UCSD-AML1 (cell line): ENCODE results near the gene PAPOLB.

Experiments used
- DNase-seq: peaks from one replicate; lab custom pipeline; 2025; ENCODE audit not compliant: unreplicated experiment; lab: John Stamatoyannopoulos, UW

The PAPOLB gene

GRCh38 chr7:4842319-4843064, 19.3 kb downstream of the PAPOLB start:
- DNase-seq = no peak

GRCh38 chr7:4841836-4842235, 20.0 kb downstream of the PAPOLB start:
- no peak for DNase-seq

DNA sequence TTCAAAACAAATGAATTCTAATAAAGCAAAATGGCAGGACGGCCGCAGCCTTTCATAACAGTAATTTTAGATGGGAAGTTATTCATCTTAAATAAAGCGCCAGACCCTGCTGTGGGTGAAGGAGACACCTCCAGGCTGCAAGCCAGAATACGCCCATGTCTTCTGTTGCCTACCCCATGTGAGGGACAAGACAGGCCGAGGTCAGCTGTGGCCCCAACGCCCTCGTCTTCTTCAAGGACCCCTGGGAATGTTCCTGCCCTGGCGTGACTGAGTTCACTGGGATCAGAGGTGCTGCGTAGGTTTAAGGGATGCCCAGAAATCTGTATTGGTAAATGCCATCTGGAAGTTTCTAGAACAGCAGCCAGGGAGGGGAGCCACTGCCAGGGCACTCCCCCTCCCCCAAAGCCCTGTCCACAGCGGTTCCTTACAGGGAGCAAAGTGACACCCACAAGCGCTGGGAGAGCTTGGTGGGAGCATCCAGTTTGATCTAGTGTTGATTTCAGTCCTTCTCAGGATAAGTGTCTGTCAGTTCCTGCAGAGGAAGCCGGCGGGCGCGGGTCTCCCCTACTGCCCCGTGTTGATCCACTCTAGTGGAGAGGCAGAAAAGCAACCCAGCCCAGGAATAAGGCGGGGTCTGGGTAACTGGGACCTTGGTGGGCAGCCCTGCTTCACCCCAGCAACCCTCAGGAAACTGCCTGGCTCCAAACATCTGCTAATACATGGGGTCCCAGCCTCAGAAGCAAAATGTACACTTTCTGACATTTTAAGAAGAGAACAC, 20.6 kb downstream of the PAPOLB start:
- no peak for DNase-seq

- DNase-seq = no peak
These were observed 21.7 kb downstream of the PAPOLB start for GRCh38 chr7:4840079-4840501.

- no peak for DNase-seq
These were observed 23.1 kb downstream of the PAPOLB start for GRCh38 chr7:4838626-4839334.

DNA sequence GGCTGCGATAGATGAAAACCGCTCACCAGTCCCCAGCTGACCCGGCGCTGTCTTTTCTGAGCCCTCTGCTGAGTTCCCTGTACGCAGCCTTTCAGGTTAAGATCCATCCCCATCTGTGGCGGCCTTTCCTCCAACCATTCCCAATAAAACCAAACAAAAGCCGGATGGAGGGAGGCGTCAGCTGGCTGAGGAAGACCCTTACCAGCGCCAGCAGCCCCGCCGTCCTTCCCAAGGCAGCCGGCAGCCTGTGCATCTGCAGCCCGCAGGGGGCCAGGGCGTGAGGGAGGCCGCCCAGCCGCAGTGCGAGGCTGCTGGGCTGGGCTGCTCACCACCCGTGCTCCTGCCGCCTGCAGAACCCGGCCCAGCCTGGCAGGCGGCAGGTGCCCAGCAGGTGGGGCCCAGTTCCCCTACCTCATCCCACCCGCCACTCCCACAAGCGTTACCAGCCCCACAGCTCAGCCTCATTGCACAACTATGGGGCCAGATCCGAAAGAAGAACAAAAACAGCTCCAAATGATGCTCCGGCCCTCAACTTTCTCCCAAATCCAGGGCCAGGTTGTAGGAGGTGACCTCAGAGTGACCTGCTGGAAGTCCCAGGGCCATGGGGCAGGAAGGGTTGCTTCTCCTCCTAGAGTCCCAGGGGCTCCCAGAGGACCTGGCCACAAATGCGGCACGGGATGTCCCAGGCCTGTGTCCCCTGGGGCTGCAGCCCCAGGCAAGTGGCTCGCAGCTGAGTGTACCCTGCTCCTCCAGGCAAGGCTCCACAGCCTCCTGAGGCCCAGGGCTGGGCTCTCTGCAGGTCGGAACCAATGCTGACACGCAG, 23.8 kb downstream of the PAPOLB start:
- DNase-seq = no peak

DNA sequence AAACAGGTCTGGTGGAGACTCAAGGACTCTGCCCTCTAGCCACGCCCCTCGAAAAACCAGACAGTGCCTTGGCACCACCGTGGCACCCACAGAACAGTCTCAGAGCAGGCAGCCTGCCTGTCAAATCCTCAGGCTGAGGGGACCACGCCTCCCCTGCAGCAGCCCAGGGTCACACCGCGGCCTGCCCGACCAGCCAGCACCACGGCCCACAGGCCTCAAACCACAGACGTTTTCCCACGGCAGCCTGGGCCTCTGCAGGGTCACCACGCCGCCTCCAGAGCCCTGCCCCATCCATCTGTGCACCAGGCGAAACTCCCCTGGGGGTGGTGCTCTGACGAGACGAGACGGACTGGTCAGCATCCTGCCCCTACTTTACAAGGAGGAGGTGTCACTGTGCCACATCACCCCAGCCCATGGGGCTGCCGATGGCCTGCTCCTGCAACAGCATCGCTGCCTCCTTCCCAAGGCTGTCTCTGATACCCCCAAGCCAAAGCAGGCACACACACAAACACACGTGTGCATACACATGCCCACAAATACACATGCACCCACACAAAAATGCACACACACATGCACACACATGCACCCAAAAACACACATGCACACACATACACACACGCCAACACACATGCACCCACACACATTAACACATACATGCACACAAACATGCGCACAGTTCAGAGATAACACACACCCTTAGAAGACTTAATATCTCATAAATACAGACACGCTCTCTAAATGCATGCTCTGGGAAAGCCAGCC, 24.6 kb downstream of the PAPOLB start:
- peak; percentile 11 for DNase-seq

- DNase-seq = no peak
These were observed 25.6 kb downstream of the PAPOLB start for GRCh38 chr7:4836206-4836661.

- DNase-seq = no peak
These were observed 26.2 kb downstream of the PAPOLB start for GRCh38 chr7:4835398-4836205.

DNA sequence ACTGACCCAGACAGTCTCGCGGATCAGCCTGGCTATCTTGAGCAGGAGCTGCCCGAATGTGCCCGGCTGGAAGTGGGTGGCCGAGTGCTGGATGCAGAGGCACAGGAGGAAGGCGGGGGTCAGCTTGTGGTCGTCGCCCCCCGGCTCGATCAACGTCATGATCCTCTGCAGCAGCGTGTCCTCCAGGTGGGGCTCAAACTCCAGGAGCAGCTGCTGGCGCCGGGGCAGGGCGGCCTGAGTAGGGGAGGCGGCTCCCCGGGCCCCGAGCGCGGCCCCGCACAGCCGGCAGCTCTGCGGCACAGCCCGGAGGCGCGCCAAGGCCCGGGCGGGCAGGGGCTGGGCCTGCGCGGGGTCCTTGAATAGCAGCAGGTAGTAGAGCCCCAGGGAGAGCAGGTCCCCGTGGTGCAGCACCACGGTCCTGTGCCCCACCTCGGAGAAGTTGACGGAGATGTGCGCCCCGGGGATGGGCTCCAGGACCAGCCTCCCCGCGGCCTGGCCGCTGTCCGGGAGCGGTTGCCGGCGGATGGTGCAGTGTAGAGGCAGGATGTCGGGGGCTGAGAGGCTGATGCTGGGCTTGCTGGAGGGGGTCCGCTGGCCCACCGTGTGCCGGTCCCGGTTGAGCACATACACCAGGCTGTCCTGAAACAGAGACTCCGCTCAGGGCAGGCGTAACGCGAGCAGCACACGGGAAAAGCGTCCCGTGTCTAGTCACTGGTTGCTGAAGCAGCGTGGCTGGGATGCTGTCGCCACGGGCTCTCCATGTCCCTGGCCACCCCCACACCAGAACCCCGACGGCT, 27.0 kb downstream of the PAPOLB start:
- no peak for DNase-seq

DNA sequence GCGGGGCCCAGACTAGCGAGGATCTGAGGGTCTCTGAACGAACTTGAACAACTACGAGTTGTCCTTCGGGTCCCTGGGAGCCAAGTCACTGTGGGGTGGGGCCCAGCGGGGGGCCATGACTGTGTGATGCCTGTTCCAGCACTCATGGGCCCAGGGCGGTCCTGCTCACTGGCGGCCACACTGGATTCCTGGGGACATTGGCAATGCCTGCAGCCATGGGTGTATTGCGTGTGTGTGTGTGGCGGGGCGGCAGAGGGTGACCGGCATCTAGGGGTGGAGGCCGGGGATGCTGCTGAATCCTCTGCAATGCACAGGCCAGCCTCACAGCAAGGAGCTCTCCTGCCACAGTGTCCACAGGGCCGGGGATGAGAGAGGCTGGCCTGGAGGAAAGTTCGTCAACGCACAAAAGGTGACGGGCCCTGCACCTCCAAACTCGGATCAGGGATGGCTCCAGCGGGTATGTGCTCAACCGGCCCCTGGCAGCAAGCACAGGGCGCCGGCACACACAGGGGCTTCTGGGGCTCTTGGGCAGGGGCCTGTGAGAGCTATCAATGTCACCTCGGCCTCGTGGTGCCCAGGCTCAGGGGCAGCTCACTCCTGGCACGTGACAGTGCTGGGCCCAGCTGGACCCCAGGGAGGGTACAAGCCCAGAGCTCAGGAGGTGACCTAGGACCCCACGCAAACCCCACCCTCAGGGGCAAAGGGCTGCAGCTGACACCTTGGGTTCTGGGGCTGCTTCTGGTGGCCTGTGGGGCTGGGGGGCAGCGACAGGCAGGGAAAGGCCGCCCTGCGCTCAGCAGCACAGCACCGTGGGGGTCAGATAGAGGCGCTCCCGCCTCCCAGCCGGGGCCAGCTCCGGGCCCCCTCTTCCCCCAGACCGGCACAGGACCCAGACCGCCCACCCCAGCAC, 27.9 kb downstream of the PAPOLB start:
- no peak for DNase-seq

DNA sequence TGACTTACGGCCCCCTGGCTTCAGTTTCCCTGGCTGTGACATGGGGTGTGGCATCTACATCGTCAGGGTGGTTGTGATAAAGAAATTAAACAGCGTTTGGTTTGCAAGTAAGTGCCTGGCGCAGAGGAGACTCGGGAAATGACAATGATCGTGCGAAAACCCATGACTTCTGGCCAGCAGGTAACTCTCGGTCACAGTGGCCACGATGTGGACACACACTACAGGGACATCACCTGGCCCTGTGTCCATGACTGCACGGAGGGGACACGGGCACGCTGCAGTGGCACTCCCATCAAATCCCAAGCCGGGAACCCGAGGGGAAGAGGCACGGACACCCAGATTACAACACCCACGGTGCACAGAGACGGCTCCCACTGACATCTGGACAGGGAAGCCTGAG, 28.7 kb downstream of the PAPOLB start:
- DNase-seq = no peak

DNA sequence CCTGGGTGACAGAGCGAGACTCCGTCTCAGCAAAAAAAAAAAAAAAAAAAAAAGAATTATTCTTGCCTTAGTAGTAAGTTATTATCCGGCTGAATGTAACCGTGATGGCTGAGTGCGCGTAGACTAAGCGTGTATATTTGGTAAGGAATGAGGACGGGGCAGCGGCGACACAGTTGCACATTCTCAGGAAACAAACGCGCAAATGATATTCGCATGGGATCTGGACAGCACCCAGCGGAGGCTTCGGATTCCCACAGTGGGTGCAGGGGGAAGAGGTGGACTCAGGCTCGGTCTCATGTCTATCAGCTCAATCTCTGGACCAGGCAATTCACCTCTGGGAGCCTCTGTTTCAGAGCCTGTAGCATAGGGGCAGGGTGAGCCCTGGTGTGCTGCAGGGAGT, 29.1 kb downstream of the PAPOLB start:
- no peak for DNase-seq

- no peak for DNase-seq
These were observed 29.9 kb downstream of the PAPOLB start for GRCh38 chr7:4831723-4832495.

GRCh38 chr7:4830176-4830575, 31.7 kb downstream of the PAPOLB start:
- peak; percentile 57 for DNase-seq

DNA sequence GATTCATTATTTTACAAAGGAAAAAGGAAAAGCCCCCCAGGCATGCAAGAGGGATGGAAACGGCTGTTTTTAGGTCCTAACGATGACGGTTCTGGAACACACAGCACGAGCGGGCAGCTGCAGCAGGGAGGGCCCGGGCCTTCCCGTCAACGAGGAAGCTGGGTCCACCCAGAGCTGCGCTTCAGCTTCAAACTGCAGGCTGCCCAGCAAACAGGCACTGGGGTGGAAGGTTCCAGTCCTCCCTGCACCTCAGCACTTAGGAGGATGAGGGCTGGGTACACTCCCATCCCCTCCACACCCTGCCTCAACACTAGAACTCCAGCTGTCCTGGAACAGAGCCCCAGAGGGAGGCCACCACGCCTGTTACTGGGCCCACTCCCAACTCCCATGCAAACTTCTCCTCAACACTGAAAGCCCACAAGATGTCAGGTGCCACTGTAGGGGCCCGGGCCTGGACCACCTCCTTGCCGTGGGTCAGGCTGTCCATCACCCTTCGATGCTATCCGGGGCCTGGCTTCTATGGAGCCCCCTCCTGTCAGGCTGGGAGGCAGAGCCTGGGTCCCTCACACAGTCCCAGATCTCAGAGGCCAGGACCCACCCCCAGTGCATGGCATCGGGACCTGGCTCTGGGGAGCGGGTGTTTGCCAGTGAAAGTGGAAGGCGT, 33.0 kb downstream of the PAPOLB start:
- DNase-seq = no peak
